Smooth muscle cell (in vitro differentiated cells): ENCODE data around the gene RNFT1. TPM values are rescaled to one million over a fixed set of nuclear protein-coding genes. Genes with fewer than 3 reads are reported as not detected.
"Not testable (repeated sequence)": the region's sequence is repeated elsewhere in the genome, so short reads cannot be mapped to it uniquely, and the experiment has no call there.

Experiments
- DNase-seq: peaks from one replicate; lab custom pipeline; 2025; ENCODE audit not compliant: unreplicated experiment; lab: John Stamatoyannopoulos, UW
- H2AFZ ChIP-seq: fragments of 200-600 bp; sonication (generic); 2 replicates; pipeline ENCODE4 v1.6.0; 2016; ENCODE audit warnings: antibody characterized with exemption, low read depth, mild to moderate bottlenecking
- H3F3A ChIP-seq: fragments of 200-600 bp; sonication (generic); 2 replicates; pipeline ENCODE4 v1.6.0; 2017; ENCODE audit warnings: antibody characterized with exemption, low read depth
- H3K27ac ChIP-seq: fragments of 200-600 bp; sonication (generic); 2 replicates; pipeline ENCODE4 v1.5.1; 2016; ENCODE audit warnings: low read depth, mild to moderate bottlenecking
- H3K27me3 ChIP-seq: fragments of 200-600 bp; sonication (generic); 2 replicates; pipeline ENCODE4 v1.6.1; 2016; ENCODE audit warnings: low read depth, mild to moderate bottlenecking
- H3K36me3 ChIP-seq: fragments of 200-600 bp; sonication (generic); 2 replicates; pipeline ENCODE4 v1.5.1; 2016; ENCODE audit warnings: low read depth
- H3K4me1 ChIP-seq: fragments of 200-600 bp; sonication (generic); 2 replicates; pipeline ENCODE4 v1.5.1; 2016; ENCODE audit warnings: low read depth
- H3K4me2 ChIP-seq: fragments of 200-600 bp; sonication (generic); 2 replicates; pipeline ENCODE4 v1.6.0; 2016; ENCODE audit warnings: mild to moderate bottlenecking
- H3K4me3 ChIP-seq: fragments of 200-600 bp; sonication (generic); 2 replicates; pipeline ENCODE4 v1.5.1; 2016; ENCODE audit warnings: mild to moderate bottlenecking
- H3K79me2 ChIP-seq: fragments of 200-600 bp; sonication (generic); 2 replicates; pipeline ENCODE4 v1.6.0; 2016; ENCODE audit warnings: low read depth, mild to moderate bottlenecking
- H3K9ac ChIP-seq: fragments of 200-600 bp; sonication (generic); 2 replicates; pipeline ENCODE4 v1.6.0; 2016; ENCODE audit warnings: low read depth
- H3K9me3 ChIP-seq: fragments of 200-600 bp; sonication (generic); replicated peaks from 2 replicates; pipeline ENCODE4 v1.5.1; 2016; ENCODE audit warnings: low read depth
- H4K20me1 ChIP-seq: fragments of 200-600 bp; sonication (generic); 2 replicates; pipeline ENCODE4 v1.6.0; 2016; ENCODE audit warnings: low read depth
- CTCF ChIP-seq: fragments of 200-600 bp; sonication (generic); IDR thresholded peaks from 2 replicates; pipeline ENCODE4 v1.5.1; 2017; ENCODE audit warnings: borderline replicate concordance, mild to moderate bottlenecking, antibody characterized with exemption; ENCODE audit not compliant: insufficient read depth, poor library complexity, severe bottlenecking
- WGBS: methylation state at CpG from one replicate; pipeline ENCODE4 v1.1.7; 2016; ENCODE audit warnings: low lambda C conversion rate; 5-methylcytosine and 5-hydroxymethylcytosine counted together
- polyA plus RNA-seq: library from polyadenylated mRNA; unstranded; fragments of >200 nt; fragmentation: Nextera tagmentation; extraction: Ambion mirVana; gene quantifications from 2 replicates; pipeline ENCODE4 v1.2.1, GENCODE V29; 2016
- total RNA-seq: library from RNA; depleted of rRNA; stranded (reverse); fragments of >200 nt; gene quantifications from 2 replicates; pipeline ENCODE4 v1.2.3, GENCODE V29; 2014

RNFT1 gene
- total and polyA plus RNA-seq, 2 experiments from 2014 or later: 23.9 to 24.0 TPM

DNA sequence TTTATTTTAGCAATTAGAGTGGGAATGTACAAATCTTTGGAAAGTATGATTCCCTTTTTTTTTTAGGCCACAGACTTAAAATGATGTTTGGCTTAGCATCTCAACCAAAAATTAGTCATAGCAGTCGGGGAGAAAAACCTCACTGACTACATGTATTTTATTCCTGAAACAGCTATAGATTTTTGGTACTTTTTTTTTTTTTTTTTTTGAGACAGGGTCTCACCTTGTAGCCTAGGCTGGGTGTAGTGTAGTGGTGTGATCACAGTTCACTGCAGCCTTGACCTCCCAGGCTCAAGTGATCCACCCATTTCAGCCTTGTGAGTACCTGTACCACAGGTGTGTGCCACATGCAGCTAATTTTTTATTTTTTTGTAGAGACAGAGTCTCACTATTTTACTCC, 23.4 kb downstream of the RNFT1 start:
- Histone ChIP-seq H4K20me1 (no peaks in the 10 kb centered on the region), H3K4me1 (no peaks in the 10 kb centered on the region), H3K27me3 (no peaks in the 10 kb centered on the region), H2AFZ (no peak overlapping the region), H3K9ac (no peak overlapping the region), H3K4me3 (no peak overlapping the region), H3K9me3 (no peaks in the 10 kb centered on the region), H3K4me2 (no peak overlapping the region), H3K27ac (peak overlapping the region; percentile 47), H3K36me3 (peaks cover 9% of the 10 kb centered on the region), H3K79me2 (no peaks in the 10 kb centered on the region), H3F3A (no peaks in the 10 kb centered on the region)
- WGBS: 87% methylated on average over 1 of the region's 1 CpG
- DNase-seq: no peak
- no peak for TF ChIP-seq CTCF

DNA sequence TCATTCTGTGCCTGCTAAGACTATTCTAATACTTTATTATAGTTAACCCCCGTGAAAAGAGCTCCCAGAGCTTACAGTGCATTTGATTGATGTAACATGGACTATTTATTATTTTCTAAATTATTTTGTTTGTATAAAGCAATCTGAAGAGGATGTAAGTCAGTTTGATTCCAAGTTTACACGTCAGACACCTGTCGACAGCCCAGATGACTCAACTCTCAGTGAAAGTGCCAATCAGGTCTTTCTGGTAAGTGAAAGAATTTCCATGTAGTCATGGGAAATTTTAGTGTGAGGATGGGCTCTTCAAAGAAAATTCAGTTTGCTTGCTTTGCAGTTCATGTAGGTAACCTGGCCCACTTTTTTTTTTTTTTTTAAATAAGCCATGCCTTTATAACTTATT, 23.8 kb downstream of the RNFT1 start:
- H3K79me2 ChIP-seq, H3K4me2 ChIP-seq, H2AFZ ChIP-seq, H3K27me3 ChIP-seq, H3K4me3 ChIP-seq, H3F3A ChIP-seq, H3K9me3 ChIP-seq, H3K4me1 ChIP-seq, H4K20me1 ChIP-seq, DNase-seq, H3K9ac ChIP-seq: not testable (repeated sequence)
- Histone ChIP-seq H3K27ac (peak overlapping the region; percentile 69), H3K36me3 (peaks cover 13% of the 10 kb centered on the region)
- WGBS: 84% methylated on average over 3 of the region's 3 CpGs

GRCh38 chr17:59933317-59933716, 31.2 kb downstream of the RNFT1 start:
- not testable (repeated sequence) for H4K20me1 ChIP-seq, H3K9ac ChIP-seq, H3K4me3 ChIP-seq, H3K9me3 ChIP-seq, DNase-seq, H3K79me2 ChIP-seq, H3F3A ChIP-seq, H3K27me3 ChIP-seq, H3K4me1 ChIP-seq, H2AFZ ChIP-seq, H3K4me2 ChIP-seq, H3K27ac ChIP-seq
- peaks cover 35% of the 10 kb centered on the region for H3K36me3 ChIP-seq
- WGBS: 100% methylated on average over 1 of the region's 1 CpG

DNA sequence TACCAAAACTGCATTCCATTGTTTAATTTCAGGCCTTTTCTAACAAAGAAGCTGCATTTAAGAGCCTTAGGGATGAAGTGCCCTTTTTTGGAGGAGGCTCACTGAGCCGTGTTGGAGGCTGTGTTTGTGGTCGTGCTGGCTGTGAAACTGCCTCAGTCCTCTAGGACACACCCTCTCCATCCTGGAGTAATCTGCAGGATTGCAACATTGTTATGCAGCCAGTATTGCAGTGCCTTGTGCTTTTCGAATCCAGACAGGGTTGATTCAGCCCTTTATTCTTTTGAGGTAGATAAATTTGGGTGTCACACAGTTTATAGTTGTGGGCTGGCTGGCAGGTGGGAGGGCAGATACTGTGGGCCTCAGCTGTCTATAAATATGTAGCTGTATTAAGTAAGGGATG, 33.8 kb downstream of the RNFT1 start:
- not testable (repeated sequence) for H3F3A ChIP-seq, H4K20me1 ChIP-seq, H3K79me2 ChIP-seq, H3K4me2 ChIP-seq, H3K4me3 ChIP-seq, H3K9me3 ChIP-seq, DNase-seq, H3K9ac ChIP-seq, H3K27me3 ChIP-seq, H2AFZ ChIP-seq, H3K4me1 ChIP-seq, H3K27ac ChIP-seq
- peaks cover 29% of the 10 kb centered on the region for H3K36me3 ChIP-seq
- WGBS: 60% methylated on average over 3 of the region's 3 CpGs

DNA sequence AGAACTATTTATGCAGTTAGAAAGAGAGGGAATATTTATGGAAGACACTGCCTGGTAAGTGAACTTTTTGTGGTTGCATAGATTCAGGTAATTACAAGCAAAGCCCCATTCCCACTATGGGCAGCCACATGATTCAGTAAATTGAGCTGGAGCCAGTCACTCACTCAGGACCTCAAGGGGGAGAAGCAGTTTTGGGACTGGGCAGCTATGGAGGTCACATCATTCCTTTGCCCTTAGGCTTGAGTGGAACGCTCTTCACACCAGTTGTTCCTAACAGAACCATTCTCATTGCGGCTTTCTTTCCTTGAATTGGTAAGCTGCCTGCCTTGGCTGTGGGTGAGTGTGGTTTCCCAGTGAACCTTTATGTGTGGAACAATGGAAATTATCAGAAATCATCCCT, 34.4 kb downstream of the RNFT1 start:
- not testable (repeated sequence) for H3K9ac ChIP-seq, H2AFZ ChIP-seq, H3K4me1 ChIP-seq, H3K4me2 ChIP-seq, H3K27me3 ChIP-seq, H3K27ac ChIP-seq, H3K4me3 ChIP-seq, H3K79me2 ChIP-seq, H3F3A ChIP-seq, DNase-seq, H4K20me1 ChIP-seq, H3K9me3 ChIP-seq
- WGBS: 98% methylated on average over 2 of the region's 2 CpGs
- H3K36me3 ChIP-seq: peaks cover 26% of the 10 kb centered on the region

DNA sequence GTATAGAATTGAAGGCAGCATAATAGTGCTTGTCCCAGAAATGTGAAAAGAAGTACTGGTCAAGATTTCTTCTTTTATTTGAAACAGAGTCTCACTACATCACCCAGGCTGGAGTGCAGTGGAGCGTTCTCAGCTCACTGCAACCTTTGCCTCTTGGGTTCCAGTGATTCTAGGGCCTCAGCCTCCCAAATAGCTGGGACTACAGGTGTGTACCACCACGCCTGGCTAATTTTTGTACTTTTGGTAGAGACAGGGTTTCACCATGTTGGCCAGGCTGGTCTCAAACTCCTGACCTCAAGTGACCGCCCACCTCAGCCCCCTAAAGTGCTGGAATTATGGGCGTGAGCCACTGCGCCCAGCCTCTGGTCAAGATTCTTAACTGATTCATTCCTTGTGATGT, 43.9 kb downstream of the RNFT1 start:
- whole genome bisulfite sequencing: 99% methylated on average over 5 of the region's 5 CpGs
- not testable (repeated sequence) for H3K27me3 ChIP-seq, H4K20me1 ChIP-seq, DNase-seq, H3K9me3 ChIP-seq, H3K4me2 ChIP-seq, H3K36me3 ChIP-seq, H3K27ac ChIP-seq, H3F3A ChIP-seq, H3K4me1 ChIP-seq, H3K4me3 ChIP-seq, H3K9ac ChIP-seq, H3K79me2 ChIP-seq, H2AFZ ChIP-seq
